ENCODE measurements around the gene MUC22. TPM values are rescaled to one million over a fixed set of nuclear protein-coding genes. Genes with fewer than 3 reads are reported as not detected.

Gene MUC22
- total and polyA plus RNA-seq, 10 of the 15 experiments (the other 5 are each of a cell fraction or from before 2014, with no cell fraction given) = under 0.01 to 0.09 (median 0.04) TPM; not detected in 4

GRCh38 chr6:31033075-31033474, 22.8 kb downstream of the MUC22 start:
- intact Hi-C loops (cut with micrococcal nuclease; ENCODE audit: unreplicated experiment) (no loop called here), in situ Hi-C loops (cut with MboI) (no loop called here)
- H3K27me3 ChIP-seq (replicated peaks in 1 of 2; ENCODE audit: control insufficient read depth in 2 of 2, insufficient read depth in 2 of 2, low read length in 1 of 2) = no peaks in the 10 kb centered on the region; a peak in 3 of 4 replicates
- FAIRE-seq = no peak
- CTCF ChIA-PET = interaction anchor here (1.8 kb wide), 1 partner anchor 118 kb away, joined by 4 read pairs; no protein-coding TSS in a partner anchor
- no peaks in the 10 kb centered on the region for H3K9me3 ChIP-seq (replicated peaks; ENCODE audit: control insufficient read depth, insufficient read depth, low read length)
- H3K27ac ChIP-seq (ENCODE audit: control insufficient read depth, insufficient read depth) = no peak overlapping the region
- H3K4me1 ChIP-seq (ENCODE audit: control insufficient read depth, insufficient read depth, low read length) = no peaks in the 10 kb centered on the region
- H3K9ac ChIP-seq (ENCODE audit: control insufficient read depth, insufficient read depth, low read length) = no peak overlapping the region
- no peak for DNase-seq (ENCODE audit: low read depth, low spot score)
- SMC1A ChIA-PET (ENCODE audit: uncharacterized antibody, unreplicated experiment) = interaction anchor here (1.1 kb wide), 1 partner anchor 118 kb away, joined by 3 read pairs; no protein-coding TSS in a partner anchor
- WGBS (ENCODE audit: insufficient coverage, insufficient replicate concordance, low lambda C conversion rate, missing lambda C conversion rate) = 64% methylated on average over 4 of the region's 4 CpGs
- no peaks in the 10 kb centered on the region for H3K36me3 ChIP-seq (ENCODE audit: control insufficient read depth in 2 of 2, insufficient read depth in 2 of 2, low read length in 1 of 2)
- no peaks in the 10 kb centered on the region for H3K79me2 ChIP-seq (ENCODE audit: control insufficient read depth, insufficient read depth, low read length)
- ATAC-seq = no peak
- no peak overlapping the region for H2AFZ ChIP-seq (ENCODE audit: control insufficient read depth, low read depth, low read length)
- H4K20me1 ChIP-seq (ENCODE audit: control insufficient read depth, insufficient read depth) = no peaks in the 10 kb centered on the region
- BruUV-seq (replicated peaks) = no TSS peak
- H3K4me3 ChIP-seq = no peak overlapping the region
- POLR2A ChIA-PET = no interaction called here
- RAD21 ChIA-PET (ENCODE audit: unreplicated experiment) = no interaction called here
- TF ChIP-seq ZNF217 (IDR thresholded peaks at IDR 0.05) (no peak), SMARCA5 (IDR thresholded peaks at IDR 0.05) (no peak), SMAD5 (IDR thresholded peaks at IDR 0.05; ENCODE audit: low read depth) (no peak), KLF5 (IDR thresholded peaks at IDR 0.05; ENCODE audit: partially characterized antibody) (no peak), USF1 (IDR thresholded peaks at IDR 0.05; ENCODE audit: borderline replicate concordance, extremely low read length, insufficient read depth, low read depth, low read length) (no peak), PRDM15 (CRISPR knock-in tag; IDR thresholded peaks at IDR 0.05) (no peak), TBL1XR1 (IDR thresholded peaks at IDR 0.05; ENCODE audit: low read depth, low read length) (no peak), ASH2L (IDR thresholded peaks at IDR 0.05; ENCODE audit: borderline replicate concordance, low read depth) (no peak), JUNB (IDR thresholded peaks at IDR 0.05) (no peak), ZNF384 (IDR thresholded peaks at IDR 0.05; ENCODE audit: borderline replicate concordance, low read depth, low read length) (no peak), NFIC (IDR thresholded peaks at IDR 0.05; ENCODE audit: low read depth, low read length) (no peak)
- H3K4me2 ChIP-seq (ENCODE audit: control insufficient read depth, insufficient read depth) = no peak overlapping the region

All from GM12878 (cell line).